SJSA1 (cell line): Measurements from ENCODE around the gene COL4A4. TPM values are rescaled to one million over a fixed set of nuclear protein-coding genes. Genes with fewer than 3 reads are reported as not detected.
A peak's percentile ranks its signal among the peaks of the same experiment; 100 is the strongest.

Experiments
- DNase-seq, 2 experiments: peaks; one replicate each; pipeline ENCODE4 v3.0.0-alpha.2; 2015 to 2020; ENCODE audit warnings: low spot score in 2 of 2, low read depth in 1 of 2
- H3K27ac ChIP-seq: fragments of 250-450 bp; sonication (Bioruptor Pico); 2 replicates; pipeline ENCODE4 v1.5.1; 2020; ENCODE audit warnings: mild to moderate bottlenecking, moderate library complexity
- H3K27me3 ChIP-seq: fragments of 250-450 bp; sonication (Bioruptor Pico); replicated peaks from 2 replicates; pipeline ENCODE4 v1.5.1; 2020; ENCODE audit warnings: mild to moderate bottlenecking, moderate library complexity
- H3K36me3 ChIP-seq: fragments of 250-450 bp; sonication (Bioruptor Pico); 2 replicates; pipeline ENCODE4 v1.5.1; 2020; ENCODE audit warnings: mild to moderate bottlenecking
- H3K4me1 ChIP-seq: fragments of 250-450 bp; sonication (Bioruptor Pico); replicated peaks from 2 replicates; pipeline ENCODE4 v1.6.1; 2021; ENCODE audit warnings: mild to moderate bottlenecking
- H3K4me3 ChIP-seq: fragments of 250-450 bp; sonication (Bioruptor Pico); 2 replicates; pipeline ENCODE4 v1.5.1; 2020; ENCODE audit warnings: mild to moderate bottlenecking
- H3K9me3 ChIP-seq: fragments of 250-450 bp; sonication (Bioruptor Pico); replicated peaks from 2 replicates; pipeline ENCODE4 v1.5.1; 2020; ENCODE audit warnings: mild to moderate bottlenecking
- total RNA-seq: library from RNA; depleted of rRNA; stranded (reverse); fragments of >200 nt; shearing (Covaris generic); gene quantifications from 2 replicates; pipeline ENCODE4 v1.2.3, GENCODE V29; 2014

Gene COL4A4
- total RNA-seq, 1 experiment from 2014 or later = not detected

- Histone ChIP-seq H3K4me1 (no peaks in the 10 kb centered on the region), H3K4me3 (no peak overlapping the region), H3K9me3 (no peaks in the 10 kb centered on the region), H3K27ac (no peak overlapping the region), H3K27me3 (0 out of 2 replicates have a peak, but pooled peaks cover 5% of the 10 kb centered on the region), H3K36me3 (no peaks in the 10 kb centered on the region)
- no peak for DNase-seq
Measured at GRCh38 chr2:227057060-227057459, 106.9 kb downstream of the COL4A4 start.

GRCh38 chr2:227054006-227054405, 110.0 kb downstream of the COL4A4 start:
- DNase-seq = no peak
- H3K27ac ChIP-seq = no peak overlapping the region
- H3K36me3 ChIP-seq = no peaks in the 10 kb centered on the region
- 0 out of 2 replicates have a peak, but pooled peaks cover 5% of the 10 kb centered on the region for H3K27me3 ChIP-seq
- no peaks in the 10 kb centered on the region for H3K4me1 ChIP-seq
- no peak overlapping the region for H3K4me3 ChIP-seq
- no peaks in the 10 kb centered on the region for H3K9me3 ChIP-seq

GRCh38 chr2:227052879-227053278, 111.1 kb downstream of the COL4A4 start:
- no peak overlapping the region for H3K4me3 ChIP-seq
- H3K9me3 ChIP-seq = no peaks in the 10 kb centered on the region
- H3K27me3 ChIP-seq = 0 out of 2 replicates have a peak, but pooled peaks cover 5% of the 10 kb centered on the region
- H3K36me3 ChIP-seq = no peaks in the 10 kb centered on the region
- no peaks in the 10 kb centered on the region for H3K4me1 ChIP-seq
- no peak for DNase-seq
- no peak overlapping the region for H3K27ac ChIP-seq

- DNase-seq = no peak
- H3K4me1 ChIP-seq = no peaks in the 10 kb centered on the region
- no peak overlapping the region for H3K27ac ChIP-seq
- H3K9me3 ChIP-seq = no peaks in the 10 kb centered on the region
- no peak overlapping the region for H3K4me3 ChIP-seq
- 0 out of 2 replicates have a peak, but pooled peaks cover 2% of the 10 kb centered on the region for H3K27me3 ChIP-seq
- no peaks in the 10 kb centered on the region for H3K36me3 ChIP-seq
Measured at GRCh38 chr2:227043981-227044380, 120.0 kb downstream of the COL4A4 start.

GRCh38 chr2:227038550-227039189, 125.3 kb downstream of the COL4A4 start:
- no peak overlapping the region for H3K4me3 ChIP-seq
- peaks cover 7% of the 10 kb centered on the region; the same call in 1 of the 2 replicates for H3K27me3 ChIP-seq
- H3K27ac ChIP-seq = no peak overlapping the region
- H3K36me3 ChIP-seq = no peaks in the 10 kb centered on the region
- H3K4me1 ChIP-seq = no peaks in the 10 kb centered on the region
- no peak for DNase-seq
- H3K9me3 ChIP-seq = no peaks in the 10 kb centered on the region

- Histone ChIP-seq H3K27me3 (peaks cover 6% of the 10 kb centered on the region; the same call in 1 of the 2 replicates), H3K27ac (no peak overlapping the region), H3K9me3 (no peaks in the 10 kb centered on the region), H3K36me3 (no peaks in the 10 kb centered on the region), H3K4me1 (no peaks in the 10 kb centered on the region), H3K4me3 (no peak overlapping the region)
- DNase-seq = no peak
Measured at GRCh38 chr2:227036527-227036926, 127.5 kb downstream of the COL4A4 start.

- Histone ChIP-seq H3K27me3 (peaks cover 6% of the 10 kb centered on the region; the same call in 1 of the 2 replicates), H3K4me1 (no peaks in the 10 kb centered on the region), H3K4me3 (no peak overlapping the region), H3K36me3 (no peaks in the 10 kb centered on the region), H3K27ac (no peak overlapping the region), H3K9me3 (no peaks in the 10 kb centered on the region)
- no peak for DNase-seq
Measured at GRCh38 chr2:227035711-227036367, 128.2 kb downstream of the COL4A4 start.

- Histone ChIP-seq H3K27me3 (peaks cover 6% of the 10 kb centered on the region; the same call in 1 of the 2 replicates), H3K9me3 (no peaks in the 10 kb centered on the region), H3K36me3 (no peaks in the 10 kb centered on the region), H3K4me3 (no peak overlapping the region), H3K4me1 (no peaks in the 10 kb centered on the region), H3K27ac (no peak overlapping the region)
- peak; percentile 12 to 47 for DNase-seq
Measured at GRCh38 chr2:227033471-227034148, 130.4 kb downstream of the COL4A4 start.

GRCh38 chr2:227031379-227031778, 132.6 kb downstream of the COL4A4 start:
- no peaks in the 10 kb centered on the region for H3K36me3 ChIP-seq
- no peak for DNase-seq
- H3K27me3 ChIP-seq = peaks cover 6% of the 10 kb centered on the region; the same call in 1 of the 2 replicates
- H3K27ac ChIP-seq = no peak overlapping the region
- H3K9me3 ChIP-seq = no peaks in the 10 kb centered on the region
- H3K4me1 ChIP-seq = no peaks in the 10 kb centered on the region
- no peak overlapping the region for H3K4me3 ChIP-seq

GRCh38 chr2:227030789-227031188, 133.2 kb downstream of the COL4A4 start:
- H3K4me3 ChIP-seq = no peak overlapping the region
- H3K36me3 ChIP-seq = no peaks in the 10 kb centered on the region
- no peak overlapping the region for H3K27ac ChIP-seq
- peaks cover under 1% of the 10 kb centered on the region; the same call in 1 of the 2 replicates for H3K27me3 ChIP-seq
- H3K4me1 ChIP-seq = no peaks in the 10 kb centered on the region
- no peak for DNase-seq
- no peaks in the 10 kb centered on the region for H3K9me3 ChIP-seq

- no peaks in the 10 kb centered on the region for H3K4me1 ChIP-seq
- no peaks in the 10 kb centered on the region for H3K27me3 ChIP-seq
- DNase-seq = no peak
- H3K4me3 ChIP-seq = no peak overlapping the region
- no peaks in the 10 kb centered on the region for H3K36me3 ChIP-seq
- H3K9me3 ChIP-seq = no peaks in the 10 kb centered on the region
- no peak overlapping the region for H3K27ac ChIP-seq
Measured at GRCh38 chr2:227029426-227030105, 134.4 kb downstream of the COL4A4 start.

GRCh38 chr2:227025510-227025909, 138.5 kb downstream of the COL4A4 start:
- DNase-seq = no peak
- Histone ChIP-seq H3K27ac (no peak overlapping the region), H3K4me3 (no peak overlapping the region)

GRCh38 chr2:227022608-227023007, 141.4 kb downstream of the COL4A4 start:
- Histone ChIP-seq H3K4me3 (no peak overlapping the region), H3K36me3 (no peaks in the 10 kb centered on the region), H3K27ac (no peak overlapping the region), H3K27me3 (no peaks in the 10 kb centered on the region), H3K9me3 (no peaks in the 10 kb centered on the region), H3K4me1 (no peaks in the 10 kb centered on the region)
- DNase-seq = no peak

More at GRCh38 chr2:227025510-227025909, 138.5 kb downstream of the COL4A4 start:
- Histone ChIP-seq H3K9me3 (no peaks in the 10 kb centered on the region), H3K27me3 (no peaks in the 10 kb centered on the region), H3K4me1 (no peaks in the 10 kb centered on the region), H3K36me3 (no peaks in the 10 kb centered on the region)
